Measurements from ENCODE around the gene HOXA3. TPM values are rescaled to one million over a fixed set of nuclear protein-coding genes. Genes with fewer than 3 reads are reported as not detected.

The HOXA3 gene
- total RNA-seq, 1 experiment from 2014 or later = 4.7 TPM

Other genes starting within 250 kb of the HOXA3 start
- 6.2 and 7.3 TPM in 2 replicates for gene HOXA1, start 56.6 kb downstream of the HOXA3 start, total RNA-seq (2014; rRNA removed; shearing (Covaris generic))
- gene HOXA2, start 49.9 kb downstream of the HOXA3 start, total RNA-seq (2014; rRNA removed; shearing (Covaris generic)) = 0.84 and 1.1 TPM in 2 replicates
- 4.3 and 9.7 TPM in 2 replicates for gene HOXA4, start 21.8 kb downstream of the HOXA3 start, total RNA-seq (2014; rRNA removed; shearing (Covaris generic))
- gene HOXA5, start 8.9 kb downstream of the HOXA3 start, total RNA-seq (2014; rRNA removed; shearing (Covaris generic)) = 4.7 and 5.6 TPM in 2 replicates
- gene HOXA6, start 4.8 kb downstream of the HOXA3 start, total RNA-seq (2014; rRNA removed; shearing (Covaris generic)) = 1.8 and 7.2 TPM in 2 replicates
- 16.4 and 19.7 TPM in 2 replicates for gene HOXA7, start 4.1 kb upstream of the HOXA3 start, total RNA-seq (2014; rRNA removed; shearing (Covaris generic))
- gene HOXA9, start 13.0 kb upstream of the HOXA3 start, total RNA-seq (2014; rRNA removed; shearing (Covaris generic)) = 0.12 TPM in 1 of 2 replicates, not detected in the other
- 12.9 and 18.7 TPM in 2 replicates for gene HOXA10, start 21.7 kb upstream of the HOXA3 start, total RNA-seq (2014; rRNA removed; shearing (Covaris generic))
- 1.4 and 1.9 TPM in 2 replicates for gene HOXA11, start 32.6 kb upstream of the HOXA3 start, total RNA-seq (2014; rRNA removed; shearing (Covaris generic))
- 1.7 and 2.3 TPM in 2 replicates for gene HOXA13, start 47.5 kb upstream of the HOXA3 start, total RNA-seq (2014; rRNA removed; shearing (Covaris generic))
- gene EVX1, start 90.2 kb upstream of the HOXA3 start, total RNA-seq (2014; rRNA removed; shearing (Covaris generic)) = not detected in 2 replicates

Data from RPMI7951 (cell line).